IMR-90 (cell line): ENCODE data around the gene ZFP36. TPM values are rescaled to one million over a fixed set of nuclear protein-coding genes. Genes with fewer than 3 reads are reported as not detected.
A peak's percentile ranks its signal among the peaks of the same experiment; 100 is the strongest.

Experiments
- ATAC-seq: fragments of 200-7000 bp; cut with Tn5 transposase; 2 replicates; pipeline ENCODE4 v1.9.1; 2020; ENCODE audit warnings: low read depth, mild to moderate bottlenecking, moderate library complexity
- BruUV-seq: library from RNA; stranded (reverse); fragments of 400-500 nt; replicated peaks from 2 replicates; lab custom pipeline; 2021; lab: Mats Ljungman, UMichigan
- CTCF ChIA-PET: fragments of 300-600 bp; formaldehyde crosslinking; extraction: SDS; loops from one replicate; lab custom pipeline; 2021; ENCODE audit warnings: antibody characterized with exemption; lab: Yijun Ruan, JAX
- POLR2A ChIA-PET: fragments of 300-600 bp; sonication (Branson Sonifier 250); formaldehyde crosslinking; loops from one replicate; lab custom pipeline; 2022; ENCODE audit warnings: antibody characterized with exemption; ENCODE audit not compliant: unreplicated experiment; lab: Charles Lee
- DNase-seq: peaks from one replicate; pipeline ENCODE4 v3.0.0; 2013
- H2AFZ ChIP-seq: replicated peaks from 2 replicates; pipeline ENCODE3; 2013; ENCODE audit warnings: low read length, mild to moderate bottlenecking; ENCODE audit not compliant: poor library complexity
- H2AK5ac ChIP-seq: 2 replicates; pipeline ENCODE4 v1.6.1; 2013; ENCODE audit warnings: low read depth, low read length, inconsistent platforms
- H2AK9ac ChIP-seq: replicated peaks from 2 replicates; pipeline ENCODE3; 2013; ENCODE audit warnings: mild to moderate bottlenecking, low read depth, low read length, moderate library complexity; ENCODE audit not compliant: poor library complexity
- H2BK120ac ChIP-seq: 2 replicates; pipeline ENCODE4 v1.6.1; 2013; ENCODE audit warnings: low read depth, low read length, inconsistent platforms
- H2BK15ac ChIP-seq: 3 replicates; pipeline ENCODE4 v1.6.1; 2013; ENCODE audit warnings: low read depth, low read length, inconsistent platforms
- H2BK20ac ChIP-seq: 2 replicates; pipeline ENCODE4 v1.6.1; 2013; ENCODE audit warnings: low read depth, mild to moderate bottlenecking, inconsistent platforms, low read length, moderate library complexity
- H2BK5ac ChIP-seq: 2 replicates; pipeline ENCODE4 v1.6.1; 2013; ENCODE audit warnings: mild to moderate bottlenecking, low read depth, low read length, inconsistent platforms; ENCODE audit not compliant: poor library complexity, severe bottlenecking
- H3K14ac ChIP-seq: replicated peaks from 2 replicates; pipeline ENCODE4 v1.6.1; 2013; ENCODE audit warnings: low read depth, low read length, inconsistent platforms
- H3K18ac ChIP-seq: 2 replicates; pipeline ENCODE4 v1.6.1; 2013; ENCODE audit warnings: low read depth, low read length, control low read depth
- H3K23ac ChIP-seq: 2 replicates; pipeline ENCODE4 v1.6.1; 2013; ENCODE audit warnings: low read depth, low read length, inconsistent platforms
- H3K27ac ChIP-seq: 2 replicates; pipeline ENCODE4 v1.5.1; 2013; ENCODE audit warnings: mild to moderate bottlenecking, control low read depth, low read length; ENCODE audit not compliant: insufficient read depth
- H3K27me3 ChIP-seq: 2 replicates; pipeline ENCODE4 v1.6.1; 2013; ENCODE audit warnings: low read length; ENCODE audit not compliant: control insufficient read depth, insufficient read depth
- H3K36me3 ChIP-seq: 2 replicates; pipeline ENCODE4 v1.6.1; 2013; ENCODE audit warnings: low read length, mixed read lengths; ENCODE audit not compliant: control insufficient read depth, insufficient read depth
- H3K4ac ChIP-seq: 2 replicates; pipeline ENCODE4 v1.6.1; 2013; ENCODE audit warnings: low read depth, low read length, inconsistent platforms
- H3K4me1 ChIP-seq: 2 replicates; pipeline ENCODE4 v1.6.1; 2013; ENCODE audit warnings: low read length, mixed read lengths; ENCODE audit not compliant: control insufficient read depth, insufficient read depth
- H3K4me2 ChIP-seq: 2 replicates; pipeline ENCODE4 v1.6.1; 2013; ENCODE audit warnings: low read depth, mild to moderate bottlenecking, control low read depth, low read length, moderate library complexity
- H3K4me3 ChIP-seq: 2 replicates; pipeline ENCODE4 v1.5.1; 2013; ENCODE audit warnings: low read depth, mild to moderate bottlenecking, control low read depth, low read length, moderate library complexity; ENCODE audit not compliant: insufficient read depth
- H3K56ac ChIP-seq: 2 replicates; pipeline ENCODE4 v1.6.1; 2013; ENCODE audit warnings: low read length, inconsistent platforms; ENCODE audit not compliant: insufficient read depth; ENCODE audit errors: extremely low read depth
- H3K79me1 ChIP-seq, 2 experiments: 2 replicates each; pipeline ENCODE4 v1.6.1; 2013; ENCODE audit warnings: low read length in 2 of 2, inconsistent platforms in 1 of 2, low read depth in 1 of 2
- H3K9ac ChIP-seq: 2 replicates; pipeline ENCODE4 v1.6.1; 2013; ENCODE audit warnings: low read depth, low read length, control low read depth
- H3K9me1 ChIP-seq: 2 replicates; pipeline ENCODE4 v1.6.1; 2013; ENCODE audit warnings: low read length, inconsistent platforms; ENCODE audit not compliant: insufficient read depth
- H3K9me3 ChIP-seq: 2 replicates; pipeline ENCODE4 v1.6.1; 2013; ENCODE audit warnings: low read length; ENCODE audit not compliant: control insufficient read depth, insufficient read depth
- H4K20me1 ChIP-seq: 2 replicates; pipeline ENCODE4 v1.6.1; 2013; ENCODE audit warnings: low read length, inconsistent platforms; ENCODE audit not compliant: insufficient read depth
- H4K5ac ChIP-seq: 2 replicates; pipeline ENCODE4 v1.6.1; 2013; ENCODE audit warnings: mild to moderate bottlenecking, low read depth, low read length, control low read depth
- H4K8ac ChIP-seq, 2 experiments: 2 replicates each; pipeline ENCODE4 v1.6.1; 2013; ENCODE audit warnings: low read depth in 2 of 2, low read length in 2 of 2, control low read depth in 1 of 2, inconsistent platforms in 1 of 2
- H4K91ac ChIP-seq: 2 replicates; pipeline ENCODE4 v1.6.1; 2013; ENCODE audit warnings: low read depth, low read length, inconsistent platforms; ENCODE audit not compliant: insufficient read depth
- CTCF ChIP-seq: conservative IDR thresholded peaks from 2 replicates; pipeline ENCODE4 v1.5.1; 2012; ENCODE audit warnings: mild to moderate bottlenecking, low read depth, low read length, improper control_type of control experiment
- ELK1 ChIP-seq: fragments of 150-350 bp; IDR thresholded peaks from 2 replicates; pipeline ENCODE4 v1.6.1; 2016; ENCODE audit warnings: low read depth, mild to moderate bottlenecking, low read length, moderate library complexity, borderline replicate concordance
- MAZ ChIP-seq: IDR thresholded peaks from 2 replicates; pipeline ENCODE4 v1.6.1; 2012; ENCODE audit warnings: low read depth, mild to moderate bottlenecking, low read length, improper control_type of control experiment, moderate library complexity, borderline replicate concordance
- POLR2A ChIP-seq: IDR thresholded peaks from 2 replicates; pipeline ENCODE4 v1.6.1; 2012; ENCODE audit warnings: mild to moderate bottlenecking, low read depth, low read length
- RAD21 ChIP-seq: IDR thresholded peaks from 2 replicates; pipeline ENCODE4 v1.6.1; 2012; ENCODE audit warnings: low read length, improper control_type of control experiment
- RFX5 ChIP-seq: IDR thresholded peaks from 2 replicates; pipeline ENCODE4 v1.8.0; 2012; ENCODE audit warnings: low read depth, mild to moderate bottlenecking, low read length, moderate library complexity
- SMC3 ChIP-seq: fragments of 150-350 bp; IDR thresholded peaks from 2 replicates; pipeline ENCODE4 v1.6.1; 2016; ENCODE audit warnings: low read depth, mild to moderate bottlenecking, antibody characterized with exemption, low read length, moderate library complexity
- WGBS, 2 experiments: methylation state at CpG; one replicate each; pipeline versions ENCODE4 v1.1.5 to v1.1.7; 2013; ENCODE audit warnings: missing lambda C conversion rate in 2 of 2; ENCODE audit not compliant: insufficient read length in 1 of 2; ENCODE audit errors: extremely low coverage in 2 of 2; 5-methylcytosine and 5-hydroxymethylcytosine counted together
- dilution Hi-C: fragments of 300-500 bp; cut with HindIII; formaldehyde crosslinking; loops from one replicate; pipeline ENCODE4 v1.14.3; 2018; ENCODE audit warnings: low sequenced_read_pairs; ENCODE audit not compliant: unreplicated experiment
- in situ Hi-C: fragments of 300-500 bp; cut with MboI; formaldehyde crosslinking; loops from 3 replicates; pipeline ENCODE4 v1.14.3; 2019; ENCODE audit warnings: low sequenced_read_pairs, inconsistent platforms, mixed read lengths
- intact Hi-C: fragments of 100-400 bp; cut with micrococcal nuclease; formaldehyde crosslinking; loops from 2 replicates; pipeline ENCODE4 v1.10.0; 2022
- polyA plus RNA-seq, 3 experiments: library from polyadenylated mRNA; depleted of rRNA; stranded (reverse); fragments of >200 nt; gene quantifications; 2 replicates each; pipeline ENCODE4 v1.2.3, GENCODE V29; 2012; ENCODE audit warnings: low replicate concordance in 1 of 3
- total RNA-seq: library from RNA; depleted of rRNA; stranded (reverse); fragments of >200 nt; gene quantifications from 2 replicates; pipeline ENCODE4 v1.2.3, GENCODE V29; 2012

ZFP36 gene
- total and polyA plus RNA-seq, 2 of the 4 experiments (the other 2 are of a cell fraction): 1.4 to 45.0 TPM

GRCh38 chr19:39397360-39398296 is 9.0 kb upstream of the ZFP36 start:
- Histone ChIP-seq H3K27ac (peak overlapping the region; percentile 79), H2BK120ac (peak overlapping the region; percentile 77), H3K14ac (peak overlapping the region; percentile 89), H3K56ac (0 out of 2 replicates have a peak overlapping the region, but pooled peaks have one; percentile 8), H3K79me1 (peaks cover 11 to 51% of the 10 kb centered on the region in 2 experiments; a peak in 3 of 4 replicates), H3K27me3 (no peaks in the 10 kb centered on the region), H3K36me3 (peaks cover 17% of the 10 kb centered on the region), H4K5ac (peak overlapping the region; percentile 60), H3K9me1 (peaks cover 11% of the 10 kb centered on the region), H4K20me1 (peaks cover 17% of the 10 kb centered on the region), H2BK5ac (peak overlapping the region; percentile 84), H4K8ac (peak overlapping the region; percentile 30 to 85; a peak in 2 of 4 replicates), H3K9ac (peak overlapping the region; percentile 57; the same call in 1 of the 2 replicates), H3K9me3 (no peaks in the 10 kb centered on the region), H4K91ac (peak overlapping the region; percentile 85), H2AK5ac (peak overlapping the region; percentile 96), H3K4me3 (no peak overlapping the region), H2AFZ (peak overlapping the region; percentile 81), H2BK15ac (peak overlapping the region; percentile 92; the same call in 2 of the 3 replicates), H3K4me2 (no peak overlapping the region), H2BK20ac (peak overlapping the region; percentile 62), H3K4me1 (peaks cover 20% of the 10 kb centered on the region), H3K18ac (peak overlapping the region; percentile 54), H3K23ac (peak overlapping the region; percentile 50; the same call in 1 of the 2 replicates), H2AK9ac (peak overlapping the region; percentile 84), H3K4ac (peak overlapping the region; percentile 95)
- CTCF ChIA-PET: interaction anchor here (0.8 to 2.1 kb wide), 8 partner anchors 9 to 48 kb away, joined by 3 to 28 read pairs (median 3); partner anchors contain the start of genes PLEKHG2 and SUPT5H
- ATAC-seq (peak; percentile 81), DNase-seq (peak; percentile 76)
- WGBS, 2 experiments: 61% methylated on average over 3 of the region's 17 CpGs; no CpG with 5 or more reads in 1 of the 2 experiments
- dilution Hi-C loops: no loop called here
- POLR2A ChIA-PET: interaction anchor here (1.0 to 1.9 kb wide), 3 partner anchors 9 to 38 kb away, joined by 3 to 5 read pairs (median 3); partner anchors contain the start of genes RPS16 and ZFP36
- no TSS peak for BruUV-seq
- in situ Hi-C loops: no loop called here
- intact Hi-C loops: loop anchor here (1.0 kb wide), 2 partner anchors 15 to 135 kb away; partner anchors contain the start of genes EID2B and PLEKHG2
- TF ChIP-seq POLR2A (peak; percentile 66), CTCF (peak; percentile 96), MAZ (peak; percentile 76), RAD21 (peak; percentile 96), SMC3 (peak; percentile 94), RFX5 (no peak), ELK1 (no peak)
